Measurements from ENCODE around the gene CFAP52. TPM values are rescaled to one million over a fixed set of nuclear protein-coding genes. Genes with fewer than 3 reads are reported as not detected.
"Not testable (repeated sequence)": the region's sequence is repeated elsewhere in the genome, so short reads cannot be mapped to it uniquely, and the experiment has no call there.

The CFAP52 gene
- total RNA-seq, 1 donor from 2014 or later = not detected

GRCh38 chr17:9568957-9569588, 7.4 kb upstream of the CFAP52 start:
- ATAC-seq (no peak), DNase-seq (ENCODE audit: low spot score) (no peak)

DNA sequence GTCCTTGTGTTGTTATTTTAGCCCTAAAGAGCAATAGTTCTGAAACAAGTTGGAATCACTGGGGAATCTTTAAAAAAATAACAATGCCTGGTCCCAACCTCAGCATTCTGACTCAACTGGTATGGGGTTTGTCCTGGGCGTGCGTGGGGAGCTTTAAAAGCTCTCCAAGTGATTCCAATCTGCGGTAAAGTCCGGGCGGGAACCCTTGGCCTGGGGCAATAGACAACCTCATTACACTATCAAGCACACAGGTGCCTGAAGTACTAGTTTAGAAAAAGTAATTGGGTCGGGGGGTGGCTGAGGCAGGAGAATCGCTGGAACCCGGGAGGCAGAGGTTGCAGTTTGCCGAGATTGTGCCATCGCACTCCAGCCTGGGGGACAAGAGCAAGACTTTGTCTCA, 5.2 kb upstream of the CFAP52 start:
- ATAC-seq = no peak

DNA sequence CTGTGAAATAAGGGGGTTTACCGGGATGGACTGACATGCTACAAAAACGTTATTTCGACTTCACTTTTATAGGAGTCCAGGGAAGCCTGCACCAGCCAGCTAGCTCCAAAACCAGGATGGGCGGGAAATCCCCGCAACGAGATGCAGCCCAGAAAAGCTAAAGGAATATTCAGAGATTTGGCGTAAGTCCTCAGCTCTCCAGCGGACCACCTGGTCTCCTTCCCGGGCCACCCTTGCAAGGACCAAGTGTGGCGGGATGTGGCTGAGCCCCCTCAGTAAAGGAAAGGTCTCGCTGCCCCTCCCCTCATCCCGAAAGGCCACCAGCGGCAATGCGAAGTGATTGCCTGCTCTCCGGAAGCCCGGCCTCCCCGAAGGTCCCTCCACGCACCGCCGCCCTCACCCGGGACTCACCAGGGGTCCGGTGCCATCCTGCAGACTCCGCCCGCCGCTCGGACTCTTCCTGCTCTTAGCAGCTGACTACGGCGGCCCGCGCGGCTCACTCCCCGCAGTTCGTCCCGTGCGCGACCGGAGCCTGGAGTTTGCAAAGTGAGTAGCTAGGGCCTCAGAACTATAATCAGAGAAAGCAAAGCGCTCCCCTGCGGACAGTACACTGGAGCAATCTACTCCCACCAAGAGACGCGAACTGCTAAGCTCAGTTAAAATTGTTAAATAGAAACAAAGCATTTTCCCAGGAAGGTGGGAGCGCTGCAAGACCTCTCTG, 901 bp upstream of the CFAP52 start, which contains the start of gene STX8:
TSS of gene STX8 (minus strand) at position 440 of the 721 bp plus-strand sequence. CDS start at position 428, 12 bp downstream.
- ATAC-seq (peak; percentile 94), DNase-seq (ENCODE audit: low spot score) (peak; percentile 95)

More for the DNA sequence above, 5.2 kb upstream of the CFAP52 start:
- no peak for DNase-seq (ENCODE audit: low spot score)

DNA sequence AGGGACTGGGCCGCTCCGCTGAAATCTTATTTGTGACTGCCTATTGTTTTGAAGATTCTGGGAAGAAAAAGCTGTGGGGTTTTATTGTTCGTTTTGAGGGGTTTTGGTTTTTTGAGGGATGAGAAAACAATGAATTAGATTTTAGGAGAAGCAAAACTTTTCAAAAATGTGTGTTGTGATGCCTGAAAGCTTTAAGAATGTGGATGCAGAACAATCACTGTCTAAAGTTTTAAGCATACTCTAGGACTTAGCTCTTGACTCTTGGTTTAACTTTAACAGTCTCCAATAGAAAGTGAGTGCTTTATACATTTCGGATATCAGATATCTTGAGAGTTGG, 899 bp downstream of the CFAP52 start:
- ATAC-seq (no peak), DNase-seq (ENCODE audit: low spot score) (no peak)

DNA sequence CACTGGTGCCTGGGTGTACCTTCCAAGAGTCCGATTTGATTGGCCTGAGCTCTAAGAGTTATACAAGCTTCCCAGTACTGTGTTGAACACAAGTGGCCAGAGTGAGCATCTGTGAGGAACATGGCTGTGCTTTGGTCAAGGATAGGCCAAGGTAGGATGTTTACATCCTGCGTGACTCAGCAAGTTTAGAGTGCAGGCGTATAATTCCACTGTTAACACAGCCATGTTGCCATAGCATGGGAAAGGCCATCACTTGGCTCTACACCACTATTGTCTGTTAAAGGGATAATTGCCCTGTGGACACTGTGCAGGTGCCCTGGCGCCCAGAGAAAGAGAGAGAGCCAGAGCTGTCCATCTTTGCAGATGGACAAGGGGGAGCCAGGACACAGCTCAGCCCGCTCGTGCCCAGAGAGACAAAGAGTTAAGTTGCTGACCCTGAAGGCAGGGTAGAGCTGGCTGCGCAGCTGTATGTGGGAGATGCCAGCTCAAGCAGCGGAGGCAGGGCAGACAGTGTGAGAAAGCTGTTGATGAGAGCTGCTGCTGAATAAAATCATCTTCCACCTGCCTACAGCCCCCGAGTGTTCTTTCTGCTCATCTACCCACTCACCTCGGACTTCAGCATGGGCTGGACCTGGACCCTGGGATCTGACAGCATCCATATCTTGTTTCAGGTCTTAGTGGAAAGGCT, 11.7 kb downstream of the CFAP52 start:
- ATAC-seq = no peak

GRCh38 chr17:9594065-9594464, 17.6 kb downstream of the CFAP52 start:
- no peak for ATAC-seq

More for the DNA sequence above, 11.7 kb downstream of the CFAP52 start:
- no peak for DNase-seq (ENCODE audit: low spot score)

DNA sequence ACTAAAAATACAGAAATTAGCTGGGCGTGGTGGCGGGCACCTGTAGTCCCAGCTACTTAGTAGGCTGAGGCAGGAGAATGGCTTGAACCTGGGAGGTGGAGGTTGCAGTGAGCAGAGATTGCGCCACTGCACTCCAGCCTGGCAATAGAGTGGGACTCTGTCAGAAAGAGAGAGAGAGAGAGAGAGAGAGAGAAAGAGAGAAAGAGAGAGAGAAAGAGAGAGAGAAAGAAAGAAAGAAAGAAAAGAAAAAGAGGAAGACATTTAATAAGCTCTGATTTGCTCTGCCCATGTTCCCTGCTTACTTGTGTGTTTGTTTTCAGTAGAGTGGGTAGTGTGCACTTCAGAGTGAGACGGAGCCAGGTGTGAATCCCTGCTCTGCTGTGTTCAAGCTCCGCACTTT, 21.2 kb downstream of the CFAP52 start:
- not testable (repeated sequence) for DNase-seq (ENCODE audit: low spot score); ATAC-seq

More at GRCh38 chr17:9594065-9594464, 17.6 kb downstream of the CFAP52 start:
- DNase-seq (ENCODE audit: low spot score) = no peak

GRCh38 chr17:9598661-9599060, 22.2 kb downstream of the CFAP52 start:
- no peak for ATAC-seq
- no peak for DNase-seq (ENCODE audit: low spot score)

- not testable (repeated sequence) for ATAC-seq; DNase-seq (ENCODE audit: low spot score)
These were observed 28.1 kb downstream of the CFAP52 start for GRCh38 chr17:9604583-9604982.

DNA sequence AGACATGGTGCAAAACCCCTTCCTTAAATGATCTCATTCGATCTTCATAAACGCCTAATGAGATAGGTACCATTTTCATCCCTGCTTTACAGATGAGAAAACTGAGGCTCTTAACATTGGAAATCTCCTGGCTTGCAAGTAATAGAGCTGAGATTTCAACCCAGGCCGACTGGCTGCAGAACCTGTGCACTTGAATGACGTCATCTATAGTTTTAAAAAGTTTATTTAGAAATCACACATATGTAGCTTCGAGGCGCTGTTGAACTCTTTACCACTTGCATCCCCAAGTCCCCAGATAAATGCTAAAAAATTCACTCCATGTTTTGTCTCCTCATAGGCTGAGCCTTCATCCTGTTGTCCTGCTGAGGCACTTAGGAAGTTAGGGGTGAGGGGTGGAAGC, 30.0 kb downstream of the CFAP52 start:
- DNase-seq (ENCODE audit: low spot score) (no peak), ATAC-seq (no peak)

DNA sequence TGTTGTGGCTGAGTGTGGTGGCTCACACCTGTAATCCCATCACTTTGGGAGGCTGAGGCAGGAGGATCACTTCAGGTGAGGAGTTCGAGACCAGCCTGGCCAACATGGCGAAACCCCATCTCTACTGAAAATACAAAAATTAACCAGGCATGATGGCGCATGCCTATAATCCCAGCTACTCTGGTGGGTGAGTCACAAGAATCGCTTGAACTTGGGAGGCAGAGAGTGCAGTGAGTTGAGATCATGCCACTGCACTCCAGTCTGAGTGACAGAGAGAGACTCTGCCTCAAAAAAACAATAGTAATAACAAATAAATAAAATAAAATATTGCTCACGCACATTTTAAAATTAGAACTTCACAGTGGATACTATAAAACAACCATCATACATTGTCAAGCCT, 30.6 kb downstream of the CFAP52 start:
- not testable (repeated sequence) for DNase-seq (ENCODE audit: low spot score); ATAC-seq

- ATAC-seq (no peak), DNase-seq (ENCODE audit: low spot score) (no peak)
These were observed 35.1 kb downstream of the CFAP52 start for GRCh38 chr17:9611557-9611956.

GRCh38 chr17:9612006-9612405, 35.6 kb downstream of the CFAP52 start:
- DNase-seq (ENCODE audit: low spot score) (no peak), ATAC-seq (no peak)

- DNase-seq (ENCODE audit: low spot score) (no peak), ATAC-seq (peak; percentile 39)
These were observed 39.0 kb downstream of the CFAP52 start for GRCh38 chr17:9615486-9615885.

DNA sequence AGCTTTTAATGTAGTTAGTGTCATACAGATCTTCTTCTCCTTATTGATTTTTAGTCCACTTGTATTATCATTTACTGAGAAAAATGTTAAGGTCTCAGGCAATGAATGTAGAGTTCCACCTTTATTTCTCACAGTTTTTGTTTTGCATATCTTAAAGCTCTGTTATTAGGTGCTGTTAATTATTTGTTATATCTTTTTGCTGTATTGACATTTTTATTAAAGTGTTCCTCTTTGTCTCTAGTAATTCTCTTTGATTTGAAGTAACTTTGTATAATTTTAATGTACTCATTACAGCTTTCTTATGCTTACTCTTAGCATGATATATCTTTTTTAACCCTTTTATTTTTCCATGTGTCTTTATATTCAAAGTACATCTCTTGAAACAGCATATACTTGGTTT, 46.5 kb downstream of the CFAP52 start:
- ATAC-seq = no peak
- DNase-seq (ENCODE audit: low spot score) = no peak

GRCh38 chr17:9628509-9628908, 52.1 kb downstream of the CFAP52 start:
- peak; percentile 84 for ATAC-seq
- DNase-seq (ENCODE audit: low spot score) = no peak

DNA sequence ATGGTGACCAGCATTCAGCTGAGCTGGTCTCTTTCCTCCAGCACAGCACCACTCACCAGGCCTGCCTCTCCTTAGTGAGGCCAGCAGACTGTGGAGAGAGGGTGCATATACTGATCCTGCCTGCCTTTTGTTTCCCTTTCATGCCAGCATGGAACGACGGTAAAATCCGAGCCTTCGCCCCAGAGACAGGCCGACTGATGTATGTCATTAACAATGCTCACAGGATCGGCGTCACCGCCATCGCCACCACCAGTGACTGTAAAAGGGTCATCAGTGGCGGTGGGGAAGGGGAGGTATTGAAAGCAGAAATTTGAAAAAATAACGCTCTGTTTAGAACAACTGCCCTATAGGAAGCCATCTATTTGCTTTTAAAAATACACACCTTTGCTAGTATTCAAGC, 56.3 kb downstream of the CFAP52 start:
- DNase-seq (ENCODE audit: low spot score) (no peak), ATAC-seq (no peak)

DNA sequence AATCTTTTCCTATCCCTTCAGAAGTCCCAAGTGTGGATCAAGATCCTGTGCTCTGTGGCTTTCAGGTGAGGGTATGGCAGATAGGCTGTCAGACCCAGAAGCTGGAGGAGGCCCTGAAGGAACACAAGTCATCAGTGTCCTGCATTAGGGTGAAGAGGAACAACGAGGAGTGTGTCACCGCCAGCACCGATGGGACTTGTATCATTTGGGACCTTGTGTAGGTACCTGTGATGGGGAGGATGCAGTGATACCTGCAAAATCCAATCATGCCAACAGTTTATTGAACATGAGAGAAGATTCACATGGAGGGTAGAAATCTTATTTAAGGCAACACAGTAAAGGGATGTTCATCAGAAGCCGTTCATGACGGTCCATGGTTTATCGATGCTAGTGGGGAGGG, 58.9 kb downstream of the CFAP52 start:
- ATAC-seq (no peak), DNase-seq (ENCODE audit: low spot score) (no peak)

DNA sequence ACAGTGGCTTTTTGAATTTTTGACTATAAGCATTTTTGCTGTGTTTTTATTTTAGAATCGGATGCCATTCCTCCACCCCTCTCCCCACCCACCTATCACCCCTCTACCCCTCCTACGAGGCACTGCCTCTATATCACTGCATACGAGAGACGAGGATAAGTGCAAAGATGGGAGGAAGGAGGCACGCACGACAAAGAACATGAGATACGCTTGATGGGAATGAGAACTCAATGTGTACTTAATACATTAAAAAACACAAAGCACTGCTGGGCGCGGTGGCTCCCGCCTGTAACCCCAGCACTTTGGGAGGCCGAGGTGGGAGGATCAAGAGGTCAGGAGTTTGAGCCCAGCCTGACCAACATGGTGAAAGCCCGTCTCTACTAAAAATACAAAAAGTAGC, 60.1 kb downstream of the CFAP52 start:
- ATAC-seq (no peak), DNase-seq (ENCODE audit: low spot score) (no peak)

GRCh38 chr17:9640388-9640787, 63.9 kb downstream of the CFAP52 start:
- ATAC-seq; DNase-seq (ENCODE audit: low spot score): not testable (repeated sequence)

DNA sequence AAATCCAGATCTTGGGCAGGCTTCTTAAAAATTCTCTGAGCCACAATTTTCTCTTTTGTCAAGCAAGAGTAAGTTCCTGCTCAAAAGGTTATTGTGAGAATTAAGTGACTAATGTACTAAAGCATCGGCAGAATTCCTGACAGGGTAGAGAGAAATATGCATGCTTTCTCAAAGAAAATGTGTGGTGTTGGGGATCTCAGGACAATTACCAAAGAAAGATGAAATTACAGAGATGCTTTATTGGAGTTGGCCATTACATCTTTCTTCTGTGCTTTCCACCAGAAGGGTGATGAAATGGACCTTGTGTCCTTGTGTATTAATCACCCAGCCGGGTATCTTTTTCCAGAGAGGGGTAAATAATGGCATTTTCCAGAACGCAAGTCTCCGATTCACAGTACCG, 67.2 kb downstream of the CFAP52 start:
- no peak for DNase-seq (ENCODE audit: low spot score)
- ATAC-seq = no peak

All from left lobe of liver (tissue), 2 donors.